Lower lobe of right lung (tissue), 2 donors: Measurements from ENCODE around the gene CLRN3. TPM values are rescaled to one million over a fixed set of nuclear protein-coding genes. Genes with fewer than 3 reads are reported as not detected.

Experiments
- ATAC-seq, 2 donors: fragments of 200-7000 bp; cut with Tn5 transposase; one replicate each; pipeline ENCODE4 v1.9.1; 2020 to 2022; ENCODE audit warnings: mild to moderate bottlenecking in 2 of 2, moderate library complexity in 2 of 2
- DNase-seq: peaks from one replicate; pipeline ENCODE4 v3.0.0-alpha.2; 2020
- H3K27ac ChIP-seq: fragments of 200-600 bp; one replicate; pipeline ENCODE4 v1.8.0; 2022
- H3K27me3 ChIP-seq: fragments of 200-600 bp; one replicate; pipeline ENCODE4 v1.8.0; 2022; ENCODE audit warnings: low read depth
- H3K36me3 ChIP-seq: fragments of 200-600 bp; one replicate; pipeline ENCODE4 v1.8.0; 2022; ENCODE audit warnings: mild to moderate bottlenecking
- H3K4me1 ChIP-seq: fragments of 200-600 bp; one replicate; pipeline ENCODE4 v1.8.0; 2022
- H3K4me3 ChIP-seq: fragments of 200-600 bp; one replicate; pipeline ENCODE4 v1.8.0; 2022; ENCODE audit warnings: mild to moderate bottlenecking
- H3K9me3 ChIP-seq: fragments of 200-600 bp; one replicate; pipeline ENCODE4 v1.8.0; 2022
- intact Hi-C: fragments of 100-400 bp; cut with DNase I; formaldehyde crosslinking; loops from one replicate; pipeline ENCODE4 v1.11.0; 2022
- total RNA-seq: library from RNA; stranded (reverse); fragmentation: NEBNext Ultra II Directional; extraction: Animal tissue kit (Norgen Biotek cat#: 25700); gene quantifications from one replicate; pipeline ENCODE4 v1.2.1, GENCODE V29; 2021
- TF ChIP-seq, protein P1 (sequence below): fragments of 200-600 bp; IDR thresholded peaks from one replicate; pipeline ENCODE4 v1.8.0; 2022; ENCODE audit warnings: antibody characterized with exemption, mild to moderate bottlenecking
- donor health status: DM: no; HTN: yes; CAD: no; lungs with severe emphysema.

CLRN3 gene
- total RNA-seq, 1 donor from 2014 or later: not detected

- TF ChIP-seq, protein P1, sequence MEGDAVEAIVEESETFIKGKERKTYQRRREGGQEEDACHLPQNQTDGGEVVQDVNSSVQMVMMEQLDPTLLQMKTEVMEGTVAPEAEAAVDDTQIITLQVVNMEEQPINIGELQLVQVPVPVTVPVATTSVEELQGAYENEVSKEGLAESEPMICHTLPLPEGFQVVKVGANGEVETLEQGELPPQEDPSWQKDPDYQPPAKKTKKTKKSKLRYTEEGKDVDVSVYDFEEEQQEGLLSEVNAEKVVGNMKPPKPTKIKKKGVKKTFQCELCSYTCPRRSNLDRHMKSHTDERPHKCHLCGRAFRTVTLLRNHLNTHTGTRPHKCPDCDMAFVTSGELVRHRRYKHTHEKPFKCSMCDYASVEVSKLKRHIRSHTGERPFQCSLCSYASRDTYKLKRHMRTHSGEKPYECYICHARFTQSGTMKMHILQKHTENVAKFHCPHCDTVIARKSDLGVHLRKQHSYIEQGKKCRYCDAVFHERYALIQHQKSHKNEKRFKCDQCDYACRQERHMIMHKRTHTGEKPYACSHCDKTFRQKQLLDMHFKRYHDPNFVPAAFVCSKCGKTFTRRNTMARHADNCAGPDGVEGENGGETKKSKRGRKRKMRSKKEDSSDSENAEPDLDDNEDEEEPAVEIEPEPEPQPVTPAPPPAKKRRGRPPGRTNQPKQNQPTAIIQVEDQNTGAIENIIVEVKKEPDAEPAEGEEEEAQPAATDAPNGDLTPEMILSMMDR: no peak
- Histone ChIP-seq H3K4me3 (no peak overlapping the region), H3K27me3 (no peaks in the 10 kb centered on the region), H3K27ac (no peak overlapping the region), H3K9me3 (no peaks in the 10 kb centered on the region), H3K4me1 (peaks cover 33% of the 10 kb centered on the region), H3K36me3 (no peaks in the 10 kb centered on the region)
- intact Hi-C loops: no loop called here
- DNase-seq (no peak), ATAC-seq (no peak)
Observed at GRCh38 chr10:127916826-127917225, 24.1 kb upstream of the CLRN3 start.

- ATAC-seq: no peak
- Histone ChIP-seq H3K27ac (no peak overlapping the region), H3K4me3 (no peak overlapping the region), H3K9me3 (no peaks in the 10 kb centered on the region), H3K27me3 (no peaks in the 10 kb centered on the region), H3K4me1 (peaks cover 19% of the 10 kb centered on the region), H3K36me3 (no peaks in the 10 kb centered on the region)
- TF ChIP-seq, protein P1: no peak
- DNase-seq: no peak
- intact Hi-C loops: no loop called here
Observed at GRCh38 chr10:127915324-127915723, 22.6 kb upstream of the CLRN3 start.

DNA sequence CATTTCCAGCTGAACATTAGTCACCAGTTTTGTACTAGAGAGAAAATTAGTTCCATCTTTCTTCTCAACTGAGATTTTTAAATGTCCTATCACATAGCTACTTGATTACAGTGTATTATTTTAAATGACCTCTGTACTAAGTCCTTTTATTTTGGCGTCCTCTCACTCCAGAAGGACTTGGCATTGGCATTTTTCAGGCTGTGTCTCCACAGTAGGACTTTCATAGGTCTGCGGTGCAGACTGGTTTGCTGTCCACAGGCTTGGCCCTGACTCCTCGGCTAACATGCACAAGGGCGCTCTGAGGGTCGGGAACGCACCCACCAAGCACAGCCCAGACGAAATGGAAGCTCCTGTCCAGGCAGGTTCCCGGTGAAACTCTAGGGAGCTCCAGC is 20.6 kb upstream of the CLRN3 start:
- H3K27ac ChIP-seq: no peak overlapping the region
- no peak for DNase-seq
- intact Hi-C loops: no loop called here
- no peaks in the 10 kb centered on the region for H3K36me3 ChIP-seq
- H3K4me3 ChIP-seq: no peak overlapping the region
- H3K9me3 ChIP-seq: no peaks in the 10 kb centered on the region
- no peak for ATAC-seq
- TF ChIP-seq, protein P1: no peak
- peaks cover 10% of the 10 kb centered on the region for H3K4me1 ChIP-seq
- H3K27me3 ChIP-seq: no peaks in the 10 kb centered on the region

DNA sequence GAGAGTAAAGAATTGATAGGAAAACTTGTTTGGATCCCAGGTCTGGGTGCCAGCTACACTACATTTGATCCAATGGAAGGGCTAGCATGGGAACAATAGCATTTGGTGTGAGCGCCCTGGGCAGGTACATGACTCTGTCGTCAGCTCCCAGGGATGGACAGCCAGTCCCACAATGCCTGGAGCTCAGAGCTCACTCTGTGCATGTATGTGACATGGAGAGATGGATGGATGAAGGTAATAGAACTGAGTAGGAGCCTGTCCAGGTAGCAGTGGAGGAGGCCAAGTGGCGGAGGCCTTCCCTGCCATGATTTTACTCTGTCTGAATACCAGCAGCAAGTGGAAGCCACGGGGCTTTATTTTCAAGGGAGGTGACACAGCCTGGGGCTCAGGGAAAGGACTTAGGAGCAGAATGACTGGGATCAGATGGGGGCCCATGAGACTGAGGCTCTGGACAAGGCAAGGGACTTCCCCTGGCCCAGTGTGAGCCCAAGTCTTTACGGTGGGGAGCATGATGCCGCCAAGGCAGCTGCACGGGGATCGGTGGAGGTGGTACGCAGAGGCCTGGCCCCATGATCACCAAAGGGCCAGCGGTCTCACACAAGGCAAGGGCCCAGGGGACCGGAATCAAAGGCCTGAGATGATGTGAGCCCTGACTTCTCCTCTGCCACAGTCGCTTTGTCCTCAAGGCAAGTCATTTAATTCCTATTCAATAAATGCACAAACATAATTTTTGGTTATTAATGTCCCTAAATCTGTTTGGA is 20.0 kb upstream of the CLRN3 start:
- H3K4me3 ChIP-seq: no peak overlapping the region
- H3K36me3 ChIP-seq: no peaks in the 10 kb centered on the region
- ATAC-seq (no peak), DNase-seq (no peak)
- TF ChIP-seq, protein P1: no peak
- H3K27ac ChIP-seq: no peak overlapping the region
- peaks cover 16% of the 10 kb centered on the region for H3K4me1 ChIP-seq
- H3K9me3 ChIP-seq: no peaks in the 10 kb centered on the region
- intact Hi-C loops: no loop called here
- H3K27me3 ChIP-seq: peaks cover under 1% of the 10 kb centered on the region

DNA sequence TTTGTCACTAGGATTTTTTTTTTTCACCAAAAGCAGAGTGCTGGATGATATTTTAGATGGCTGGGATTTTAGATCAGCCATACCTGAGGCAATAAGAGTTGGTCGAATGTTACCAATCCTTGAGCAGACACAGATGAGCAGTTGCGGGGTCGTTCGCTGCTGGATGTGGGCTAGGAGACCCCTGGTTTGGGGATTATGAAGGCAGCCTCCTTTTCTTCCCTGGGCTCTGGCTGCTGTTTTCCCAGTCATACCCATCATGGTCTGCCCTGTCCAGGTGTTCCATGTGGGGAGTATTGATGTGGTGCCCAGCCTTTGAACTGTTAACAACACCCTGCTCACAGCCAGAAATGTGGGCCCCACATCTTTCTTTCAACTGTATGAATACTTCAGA is 19.1 kb upstream of the CLRN3 start:
- DNase-seq (no peak), ATAC-seq (no peak)
- Histone ChIP-seq H3K27ac (no peak overlapping the region), H3K4me1 (peaks cover 20% of the 10 kb centered on the region), H3K27me3 (peaks cover 4% of the 10 kb centered on the region), H3K4me3 (no peak overlapping the region), H3K9me3 (no peaks in the 10 kb centered on the region), H3K36me3 (no peaks in the 10 kb centered on the region)
- intact Hi-C loops: no loop called here
- TF ChIP-seq, protein P1: no peak
